H1 (cell line): Measurements from ENCODE around the gene AVPR1B. TPM values are rescaled to one million over a fixed set of nuclear protein-coding genes. Genes with fewer than 3 reads are reported as not detected.

Experiments used
- CTCF ChIA-PET: fragments of 300-600 bp; sonication (Branson Sonifier 250); formaldehyde crosslinking; loops from one replicate; lab custom pipeline; 2021; ENCODE audit not compliant: partially characterized antibody; lab: Charles Lee
- POLR2A ChIA-PET: fragments of 300-600 bp; sonication (Branson Sonifier 250); formaldehyde crosslinking; loops from one replicate; lab custom pipeline; 2021; ENCODE audit warnings: inconsistent platforms; ENCODE audit not compliant: partially characterized antibody; lab: Charles Lee
- DNase-seq, 2 experiments: peaks; one replicate each; pipeline versions ENCODE4 v3.0.0 to v3.0.0-alpha.2; 2010 to 2022; ENCODE audit warnings: low spot score in 2 of 2, low read depth in 1 of 2, mixed read lengths in 1 of 2
- FAIRE-seq: peaks from 2 replicates; lab custom pipeline; 2011; peaks lifted over from hg19 to GRCh38; lab: Jason Lieb, UNC
- H2AFZ ChIP-seq: 2 replicates; pipeline ENCODE4 v1.8.1; 2012; ENCODE audit warnings: low read length, inconsistent platforms
- H2AK5ac ChIP-seq: 2 replicates; pipeline ENCODE4 v1.6.1; 2013; ENCODE audit warnings: low read depth, low read length
- H2BK120ac ChIP-seq: replicated peaks from 2 replicates; pipeline ENCODE3; 2013; ENCODE audit warnings: low read depth, low read length, inconsistent platforms
- H2BK12ac ChIP-seq: 2 replicates; pipeline ENCODE4 v1.6.1; 2013; ENCODE audit warnings: low read depth, low read length
- H2BK15ac ChIP-seq: 2 replicates; pipeline ENCODE4 v1.6.1; 2013; ENCODE audit warnings: low read length
- H2BK20ac ChIP-seq: 2 replicates; pipeline ENCODE4 v1.6.1; 2013; ENCODE audit warnings: low read length
- H2BK5ac ChIP-seq: 2 replicates; pipeline ENCODE4 v1.6.1; 2013; ENCODE audit warnings: low read depth, low read length
- H3K14ac ChIP-seq: 2 replicates; pipeline ENCODE4 v1.6.1; 2013; ENCODE audit warnings: inconsistent platforms; ENCODE audit not compliant: insufficient read length
- H3K18ac ChIP-seq: 2 replicates; pipeline ENCODE4 v1.6.1; 2013; ENCODE audit warnings: low read length; ENCODE audit errors: extremely low read depth
- H3K23ac ChIP-seq: 2 replicates; pipeline ENCODE4 v1.6.1; 2013; ENCODE audit warnings: inconsistent platforms; ENCODE audit not compliant: insufficient read length
- H3K23me2 ChIP-seq: 2 replicates; pipeline ENCODE4 v1.6.1; 2013; ENCODE audit warnings: low read depth, low read length
- H3K27ac ChIP-seq: 2 replicates; pipeline ENCODE4 v1.6.1; 2011; ENCODE audit warnings: low read depth, low read length, inconsistent platforms
- H3K27me3 ChIP-seq, 4 experiments: replicated peaks in 1 of 4; 1 replicate in 1 of 4; 2 replicates in 3 of 4; pipeline versions ENCODE4 v1.6.1 to v1.8.1; 2011 to 2013; ENCODE audit warnings: low read length in 3 of 4, mild to moderate bottlenecking in 3 of 4, inconsistent platforms in 2 of 4, mixed read lengths in 2 of 4, moderate library complexity in 1 of 4; ENCODE audit not compliant: control insufficient read depth in 3 of 4, insufficient read depth in 3 of 4; ENCODE audit errors: extremely low read depth in 1 of 4
- H3K36me3 ChIP-seq, 4 experiments: 2 replicates each; pipeline versions ENCODE4 v1.6.1 to v1.8.1; 2011 to 2013; ENCODE audit warnings: mild to moderate bottlenecking in 4 of 4, low read length in 3 of 4, moderate library complexity in 2 of 4, control low read depth in 1 of 4, inconsistent platforms in 1 of 4; ENCODE audit not compliant: insufficient read depth in 4 of 4, control insufficient read depth in 2 of 4
- H3K4ac ChIP-seq: replicated peaks from 2 replicates; pipeline ENCODE3; 2013; ENCODE audit warnings: low read length, low read depth, mixed read lengths, inconsistent platforms; ENCODE audit not compliant: insufficient read length
- H3K4me1 ChIP-seq, 4 experiments: replicated peaks in 1 of 4; 1 replicate in 1 of 4; 2 replicates in 3 of 4; pipeline versions ENCODE4 v1.6.1 to v1.8.1; 2011 to 2013; ENCODE audit warnings: low read length in 3 of 4, inconsistent platforms in 2 of 4, mixed read lengths in 1 of 4; ENCODE audit not compliant: insufficient read depth in 4 of 4, control insufficient read depth in 3 of 4
- H3K4me2 ChIP-seq, 2 experiments: 2 replicates each; pipeline versions ENCODE4 v1.6.1 to v1.8.1; 2011 to 2013; ENCODE audit warnings: low read depth in 2 of 2, low read length in 2 of 2, control low read depth in 1 of 2, inconsistent platforms in 1 of 2, mild to moderate bottlenecking in 1 of 2; ENCODE audit not compliant: insufficient read depth in 1 of 2
- H3K4me3 ChIP-seq, 4 experiments: fragments of 200-600, 300-600 bp in 1 of 4; sonication (generic), shearing (Covaris generic), sonication (Bioruptor Twin) in 1 of 4; 2 replicates each; pipeline versions ENCODE4 v1.5.1 to v1.8.1; 2011 to 2016; ENCODE audit warnings: low read length in 4 of 4, low read depth in 3 of 4, control low read depth in 2 of 4, inconsistent platforms in 2 of 4, mild to moderate bottlenecking in 2 of 4, mixed read lengths in 1 of 4, moderate library complexity in 1 of 4; ENCODE audit not compliant: insufficient read depth in 2 of 4; ENCODE audit errors: extremely low read depth in 1 of 4
- H3K56ac ChIP-seq: replicated peaks from 2 replicates; pipeline ENCODE3; 2013; ENCODE audit warnings: low read depth, mild to moderate bottlenecking, mixed read lengths, low read length, inconsistent platforms; ENCODE audit not compliant: insufficient read length
- H3K79me1 ChIP-seq: 2 replicates; pipeline ENCODE4 v1.6.1; 2013; ENCODE audit warnings: low read depth, low read length, control low read depth
- H3K79me2 ChIP-seq, 2 experiments: 2 replicates each; pipeline versions ENCODE4 v1.6.1 to v1.8.1; 2012 to 2013; ENCODE audit warnings: low read length in 2 of 2, mild to moderate bottlenecking in 2 of 2, inconsistent platforms in 1 of 2; ENCODE audit not compliant: insufficient read depth in 2 of 2, control insufficient read depth in 1 of 2
- H3K9ac ChIP-seq, 4 experiments: replicated peaks in 1 of 4; 1 replicate in 1 of 4; 2 replicates in 3 of 4; pipeline versions ENCODE4 v1.6.1 to v1.8.1; 2011 to 2013; ENCODE audit warnings: low read depth in 3 of 4, low read length in 3 of 4, control low read depth in 2 of 4, mild to moderate bottlenecking in 2 of 4, moderate library complexity in 2 of 4, inconsistent platforms in 1 of 4; ENCODE audit errors: extremely low read depth in 1 of 4
- H3K9me3 ChIP-seq, 2 experiments: 2 replicates each; pipeline versions ENCODE4 v1.6.1 to v1.8.1; 2012 to 2013; ENCODE audit warnings: mild to moderate bottlenecking in 2 of 2, moderate library complexity in 2 of 2, control low read depth in 1 of 2, inconsistent platforms in 1 of 2, low read depth in 1 of 2, low read length in 1 of 2, mixed read lengths in 1 of 2; ENCODE audit not compliant: insufficient read depth in 2 of 2
- H4K20me1 ChIP-seq, 2 experiments: replicated peaks in 1 of 2; 2 replicates each; pipeline versions ENCODE3 to v1.8.1; 2011 to 2013; ENCODE audit warnings: inconsistent platforms in 2 of 2, low read length in 2 of 2, mild to moderate bottlenecking in 1 of 2; ENCODE audit not compliant: insufficient read depth in 2 of 2, control insufficient read depth in 1 of 2
- H4K5ac ChIP-seq: 2 replicates; pipeline ENCODE4 v1.6.1; 2013; ENCODE audit warnings: low read length, low read depth, mixed read lengths, inconsistent platforms; ENCODE audit not compliant: insufficient read length
- H4K8ac ChIP-seq: 2 replicates; pipeline ENCODE4 v1.8.0; 2013; ENCODE audit warnings: mild to moderate bottlenecking, moderate library complexity, low read length, inconsistent platforms; ENCODE audit not compliant: insufficient read depth; ENCODE audit errors: extremely low read depth
- H4K91ac ChIP-seq: replicated peaks from 2 replicates; pipeline ENCODE3; 2013; ENCODE audit warnings: low read length, mixed read lengths, inconsistent platforms; ENCODE audit not compliant: insufficient read length
- BACH1 ChIP-seq: IDR thresholded peaks from 2 replicates; pipeline ENCODE4 v1.6.1; 2012; ENCODE audit warnings: low read length, improper control_type of control experiment
- CBX5 ChIP-seq: fragments of 300-800, 300-1000 bp; sonication (generic); IDR thresholded peaks from 2 replicates; pipeline ENCODE4 v1.7.1; 2016; ENCODE audit warnings: antibody characterized with exemption, low read length, low read depth
- CHD2 ChIP-seq: IDR thresholded peaks from 2 replicates; pipeline ENCODE4 v1.6.1; 2012; ENCODE audit warnings: low read length, improper control_type of control experiment
- CREB1 ChIP-seq: IDR thresholded peaks from 2 replicates; pipeline ENCODE4 v1.6.1; 2012; ENCODE audit warnings: inconsistent platforms
- GABPA ChIP-seq: IDR thresholded peaks from 2 replicates; pipeline ENCODE4 v1.6.1; 2011; ENCODE audit warnings: mild to moderate bottlenecking, low read length, moderate library complexity, borderline replicate concordance; ENCODE audit not compliant: insufficient read depth
- HDAC2 ChIP-seq, 2 experiments: fragments of 300-600 bp in 1 of 2; sonication (generic) in 1 of 2; IDR thresholded peaks; 2 replicates each; pipeline ENCODE4 v1.6.1; 2011 to 2012; ENCODE audit warnings: low read depth in 2 of 2, low read length in 2 of 2, mild to moderate bottlenecking in 2 of 2, moderate library complexity in 2 of 2, borderline replicate concordance in 1 of 2, inconsistent platforms in 1 of 2
- KDM4A ChIP-seq: IDR thresholded peaks from one replicate; pipeline ENCODE4 v1.7.1; 2012; ENCODE audit warnings: low read depth, mild to moderate bottlenecking, moderate library complexity, low read length, inconsistent platforms; ENCODE audit not compliant: severe bottlenecking
- RXRA ChIP-seq: IDR thresholded peaks from 2 replicates; pipeline ENCODE4 v1.6.1; 2011; ENCODE audit warnings: low read depth, mild to moderate bottlenecking, low read length, moderate library complexity; ENCODE audit not compliant: insufficient read depth
- SAP30 ChIP-seq: fragments of 300-600 bp; sonication (generic); IDR thresholded peaks from 2 replicates; pipeline ENCODE4 v1.7.1; 2012; ENCODE audit warnings: low read length, moderate library complexity, mild to moderate bottlenecking, inconsistent platforms; ENCODE audit not compliant: insufficient read depth, insufficient replicate concordance
- SP2 ChIP-seq: IDR thresholded peaks from 2 replicates; pipeline ENCODE4 v1.6.1; 2012; ENCODE audit warnings: mild to moderate bottlenecking, low read length, inconsistent platforms
- SRF ChIP-seq: IDR thresholded peaks from 2 replicates; pipeline ENCODE4 v1.6.1; 2011; ENCODE audit warnings: mild to moderate bottlenecking, low read depth, low read length, moderate library complexity
- TBP ChIP-seq: IDR thresholded peaks from 2 replicates; pipeline ENCODE4 v1.6.1; 2011; ENCODE audit warnings: low read depth, low read length, improper control_type of control experiment
- TEAD4 ChIP-seq: IDR thresholded peaks from 2 replicates; pipeline ENCODE4 v1.6.1; 2012; ENCODE audit warnings: low read depth, low read length, inconsistent platforms, mixed read lengths
- USF2 ChIP-seq: IDR thresholded peaks from 2 replicates; pipeline ENCODE4 v1.6.1; 2011; ENCODE audit warnings: low read length, improper control_type of control experiment
- WGBS, 2 experiments: shearing (Covaris generic) in 1 of 2; methylation state at CpG; one replicate each; pipeline versions ENCODE4 v1.1.6 to v1.1.7; 2013 to 2015; ENCODE audit warnings: low lambda C conversion rate in 2 of 2, mixed read lengths in 2 of 2, inconsistent platforms in 1 of 2, low coverage in 1 of 2, missing lambda C conversion rate in 1 of 2; ENCODE audit not compliant: insufficient replicate concordance in 2 of 2, insufficient coverage in 1 of 2, insufficient read length in 1 of 2; ENCODE audit errors: extremely low coverage in 1 of 2, missing lambda C conversion rate in 1 of 2; 5-methylcytosine and 5-hydroxymethylcytosine counted together
- polyA plus RNA-seq, 7 experiments: library from polyadenylated mRNA; depleted of rRNA in 3 of 7; stranded (reverse) in 5 of 7; unstranded in 2 of 7; fragments of >200 nt in 5 of 7; fragments of 200-250 nt in 2 of 7; gene quantifications; 1 replicate in 5 of 7; 2 replicates in 1 of 7; 4 replicates in 1 of 7; pipeline versions ENCODE4 v1.2.1 to v1.2.3, GENCODE V29; 2011 to 2013; ENCODE audit warnings: missing spikeins in 2 of 7, mixed read lengths in 2 of 7
- total RNA-seq: library from RNA; stranded (reverse); fragmentation: NEBNext Ultra II Directional; extraction: Animal tissue kit (Norgen Biotek cat#: 25700); gene quantifications from 2 replicates; pipeline ENCODE4 v1.2.1, GENCODE V29; 2021

The AVPR1B gene
- total and polyA plus RNA-seq, 2 of the 8 experiments (the other 6 are each of a cell fraction or from before 2014, with no cell fraction given) = 0.29 to 0.50 TPM

GRCh38 chr1:206060844-206061243 lies 56.3 kb downstream of the AVPR1B start:
- Histone ChIP-seq H3K4me2 (no peak overlapping the region), H3K23ac (no peak overlapping the region), H3K27ac (no peak overlapping the region), H3K18ac (no peak overlapping the region), H4K8ac (no peak overlapping the region), H3K23me2 (no peaks in the 10 kb centered on the region), H4K20me1 (no peaks in the 10 kb centered on the region), H2BK20ac (no peak overlapping the region), H3K36me3 (no peaks in the 10 kb centered on the region), H3K56ac (no peak overlapping the region), H2BK5ac (no peak overlapping the region), H3K4me3 (no peak overlapping the region), H3K9me3 (peaks cover 8 to 12% of the 10 kb centered on the region in 2 experiments; a peak in 3 of 4 replicates), H3K79me2 (no peaks in the 10 kb centered on the region), H3K9ac (no peak overlapping the region), H2BK15ac (no peak overlapping the region), H2BK120ac (no peak overlapping the region), H3K14ac (no peak overlapping the region), H3K79me1 (no peaks in the 10 kb centered on the region), H3K27me3 (no peaks in the 10 kb centered on the region), H2AK5ac (no peak overlapping the region), H2BK12ac (no peak overlapping the region), H2AFZ (no peak overlapping the region), H4K5ac (no peak overlapping the region), H4K91ac (no peak overlapping the region), H3K4ac (no peak overlapping the region), H3K4me1 (no peaks in the 10 kb centered on the region)
- no peak for FAIRE-seq
- ChIA-PET CTCF (interaction anchor here (1.5 to 2.5 kb wide), 2 partner anchors 46 to 77 kb away, joined by 3 to 13 read pairs; no protein-coding TSS in a partner anchor), POLR2A (no interaction called here)
- WGBS, 2 experiments = 99% methylated on average over 3 of the region's 3 CpGs; no CpG with 5 or more reads in 1 of the 2 experiments
- DNase-seq = no peak
- no peak for TF ChIP-seq BACH1
- TF ChIP-seq HDAC2 (IDR thresholded peaks at IDR 0.05; ENCODE audit: borderline replicate concordance in 1 of 2, low read depth in 2 of 2, low read length in 2 of 2) = no peak
- TF ChIP-seq CREB1 = no peak
- TF ChIP-seq SAP30 = no peak
- no peak for TF ChIP-seq GABPA
- no peak for TF ChIP-seq RXRA
- no peak for TF ChIP-seq KDM4A
- no peak for TF ChIP-seq TEAD4
- no peak for TF ChIP-seq SP2
- no peak for TF ChIP-seq CBX5
- no peak for TF ChIP-seq USF2
- no peak for TF ChIP-seq TBP
- no peak for TF ChIP-seq SRF
- no peak for TF ChIP-seq CHD2
